ENCODE measurements around the gene UNC93A. TPM values are rescaled to one million over a fixed set of nuclear protein-coding genes. Genes with fewer than 3 reads are reported as not detected.

Gene UNC93A
- total and polyA plus RNA-seq, 2 donors (not counting 3 experiments of a cell fraction or from before 2014, with no cell fraction given), result not detected

DNA sequence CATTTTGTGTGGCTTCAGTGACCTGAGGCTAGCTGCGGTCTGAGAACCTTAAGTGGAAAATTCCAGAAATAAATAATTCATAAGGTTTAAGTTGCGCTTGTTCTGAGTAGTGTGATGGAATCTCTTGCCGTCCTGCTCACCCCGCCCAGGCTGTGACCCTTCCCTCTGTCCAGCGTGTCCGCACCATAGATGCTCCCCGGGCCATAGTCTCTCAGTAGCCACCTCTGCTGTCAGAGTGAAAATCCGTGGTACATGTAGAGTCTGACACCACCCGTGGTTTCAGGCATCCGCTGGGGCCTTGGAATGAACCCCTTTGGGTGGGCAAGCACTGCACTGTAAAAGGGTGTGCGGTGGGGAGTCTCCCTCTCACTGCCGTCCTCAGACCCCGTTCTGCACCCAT is 11.7 kb downstream of the UNC93A start:
- no peaks in the 10 kb centered on the region for H3K79me2 ChIP-seq (ENCODE audit: control insufficient read depth, insufficient read depth, low read length)
- H3K9ac ChIP-seq (replicated peaks; ENCODE audit: extremely low read depth, insufficient read depth, low read length), result no peak overlapping the region
- H3K4me2 ChIP-seq (ENCODE audit: insufficient read depth, low read length), result no peak overlapping the region
- FAIRE-seq, result no peak
- no peak overlapping the region for H3K27ac ChIP-seq (ENCODE audit: insufficient read depth, low read depth, low read length)
- intact Hi-C loops (cut with micrococcal nuclease), result no loop called here
- no peaks in the 10 kb centered on the region for H3K9me1 ChIP-seq (replicated peaks; ENCODE audit: control insufficient read depth, extremely low read depth, insufficient read depth, low read length)
- no peaks in the 10 kb centered on the region for H3K4me1 ChIP-seq (ENCODE audit: control insufficient read depth, extremely low read depth, insufficient read depth, low read length)
- DNase-seq (ENCODE audit: low read depth, low spot score), result no peak
- TF ChIP-seq FOS (IDR thresholded peaks at IDR 0.05; ENCODE audit: borderline replicate concordance, insufficient read depth, low read length) (no peak), GATA2 (IDR thresholded peaks at IDR 0.05; ENCODE audit: insufficient read depth, insufficient read length, low read depth, low read length) (no peak), EZH2 (IDR thresholded peaks at IDR 0.05; ENCODE audit: borderline replicate concordance, low read depth, low read length, severe bottlenecking) (no peak), POLR2AphosphoS5 (IDR thresholded peaks at IDR 0.05; ENCODE audit: insufficient read depth, low read depth, low read length) (no peak), POLR2A (IDR thresholded peaks at IDR 0.05; ENCODE audit: low read depth, low read length) (no peak)
- TF ChIP-seq, protein P1, sequence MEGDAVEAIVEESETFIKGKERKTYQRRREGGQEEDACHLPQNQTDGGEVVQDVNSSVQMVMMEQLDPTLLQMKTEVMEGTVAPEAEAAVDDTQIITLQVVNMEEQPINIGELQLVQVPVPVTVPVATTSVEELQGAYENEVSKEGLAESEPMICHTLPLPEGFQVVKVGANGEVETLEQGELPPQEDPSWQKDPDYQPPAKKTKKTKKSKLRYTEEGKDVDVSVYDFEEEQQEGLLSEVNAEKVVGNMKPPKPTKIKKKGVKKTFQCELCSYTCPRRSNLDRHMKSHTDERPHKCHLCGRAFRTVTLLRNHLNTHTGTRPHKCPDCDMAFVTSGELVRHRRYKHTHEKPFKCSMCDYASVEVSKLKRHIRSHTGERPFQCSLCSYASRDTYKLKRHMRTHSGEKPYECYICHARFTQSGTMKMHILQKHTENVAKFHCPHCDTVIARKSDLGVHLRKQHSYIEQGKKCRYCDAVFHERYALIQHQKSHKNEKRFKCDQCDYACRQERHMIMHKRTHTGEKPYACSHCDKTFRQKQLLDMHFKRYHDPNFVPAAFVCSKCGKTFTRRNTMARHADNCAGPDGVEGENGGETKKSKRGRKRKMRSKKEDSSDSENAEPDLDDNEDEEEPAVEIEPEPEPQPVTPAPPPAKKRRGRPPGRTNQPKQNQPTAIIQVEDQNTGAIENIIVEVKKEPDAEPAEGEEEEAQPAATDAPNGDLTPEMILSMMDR (IDR thresholded peaks at IDR 0.05; ENCODE audit: extremely low read depth in 1 of 2, insufficient read depth in 1 of 2, low read depth in 1 of 2, low read length in 2 of 2), result no peak
- TF ChIP-seq, protein P2, sequence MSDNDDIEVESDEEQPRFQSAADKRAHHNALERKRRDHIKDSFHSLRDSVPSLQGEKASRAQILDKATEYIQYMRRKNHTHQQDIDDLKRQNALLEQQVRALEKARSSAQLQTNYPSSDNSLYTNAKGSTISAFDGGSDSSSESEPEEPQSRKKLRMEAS (IDR thresholded peaks at IDR 0.05; ENCODE audit: insufficient read depth, insufficient read length), result no peak
- no peaks in the 10 kb centered on the region for H4K20me1 ChIP-seq (replicated peaks; ENCODE audit: control insufficient read depth, extremely low read depth, insufficient read depth, low read length)
- dilution Hi-C loops (cut with MboI; ENCODE audit: extremely low pct_ligation_motif_present, low sequenced_read_pairs), result no loop called here
- ChIA-PET CTCF (interaction anchor here (1.2 kb wide), 1 partner anchor 49 kb away, joined by 5 read pairs; no protein-coding TSS in a partner anchor), POLR2A (no interaction called here)
- H3K9me3 ChIP-seq (replicated peaks; ENCODE audit: control insufficient read depth, insufficient read depth, low read length), result no peaks in the 10 kb centered on the region
- BruUV-seq (replicated peaks), result no TSS peak
- H3K36me3 ChIP-seq (ENCODE audit: control insufficient read depth in 2 of 2, extremely low read depth in 1 of 2, insufficient read depth in 2 of 2, low read length in 2 of 2), result no peaks in the 10 kb centered on the region
- H3K27me3 ChIP-seq (ENCODE audit: control insufficient read depth in 2 of 2, insufficient read depth in 2 of 2, low read length in 2 of 2), result no peaks in the 10 kb centered on the region
- no peak overlapping the region for H3K4me3 ChIP-seq (replicated peaks in 1 of 3; ENCODE audit: insufficient read depth in 1 of 3, low read depth in 1 of 3, low read length in 3 of 3)
- no peak overlapping the region for H2AFZ ChIP-seq (ENCODE audit: low read depth, low read length)
